Skeletal muscle cell (primary cell): Measurements from ENCODE around the gene ATAD3A.
"Not testable (repeated sequence)": the region's sequence is repeated elsewhere in the genome, so short reads cannot be mapped to it uniquely, and the experiment has no call there.

Experiments
- DNase-seq: peaks from one replicate; pipeline ENCODE4 v3.0.0-alpha.2; 2010; ENCODE audit warnings: low read depth
- H3K4me3 ChIP-seq: 2 replicates; pipeline ENCODE4 v1.5.1; 2011; ENCODE audit warnings: low read depth, mild to moderate bottlenecking, control low read depth, low read length, moderate library complexity

The ATAD3A gene

DNA sequence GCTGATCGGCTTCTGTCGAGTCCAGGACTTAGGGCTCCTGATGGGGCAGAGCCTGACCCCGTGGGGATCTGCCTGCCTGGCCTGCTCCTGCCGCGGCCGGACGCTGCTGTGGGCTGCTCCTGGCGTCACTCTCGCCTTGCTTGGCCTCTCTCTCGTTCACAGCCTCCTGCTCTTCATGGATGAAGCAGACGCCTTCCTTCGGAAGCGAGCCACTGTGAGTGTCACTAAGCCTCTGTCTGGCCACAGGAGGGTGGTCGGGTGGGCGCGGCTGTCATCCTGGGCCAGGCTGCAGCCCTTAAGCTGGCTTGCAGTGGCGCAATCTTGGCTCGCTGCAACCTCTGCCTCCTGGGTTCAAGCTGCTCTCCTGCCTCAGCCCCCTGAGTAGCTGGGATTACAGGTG is 24.3 kb upstream of the ATAD3A start:
- no peak overlapping the region for H3K4me3 ChIP-seq
- DNase-seq = no peak

DNA sequence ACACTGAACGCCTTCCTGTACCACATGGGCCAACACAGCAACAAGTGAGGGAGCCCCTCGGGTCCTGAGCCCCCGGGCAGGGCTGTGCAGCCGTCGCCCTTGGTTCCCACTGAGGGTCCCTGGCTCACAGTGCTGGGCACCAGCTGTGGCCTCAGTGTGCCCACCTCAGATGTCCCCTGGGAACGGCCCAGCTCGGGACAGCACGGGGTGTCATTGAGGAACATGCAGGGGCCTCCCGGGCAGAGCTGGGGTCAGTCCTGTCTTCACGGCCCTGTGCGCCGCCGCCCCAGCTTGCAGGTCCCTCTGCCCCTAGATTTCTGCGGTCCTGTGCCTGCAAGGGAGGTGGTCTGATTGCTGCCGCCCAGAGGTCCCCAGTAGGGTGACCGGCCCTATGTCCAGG is 22.7 kb upstream of the ATAD3A start:
- no peak for DNase-seq
- no peak overlapping the region for H3K4me3 ChIP-seq

DNA sequence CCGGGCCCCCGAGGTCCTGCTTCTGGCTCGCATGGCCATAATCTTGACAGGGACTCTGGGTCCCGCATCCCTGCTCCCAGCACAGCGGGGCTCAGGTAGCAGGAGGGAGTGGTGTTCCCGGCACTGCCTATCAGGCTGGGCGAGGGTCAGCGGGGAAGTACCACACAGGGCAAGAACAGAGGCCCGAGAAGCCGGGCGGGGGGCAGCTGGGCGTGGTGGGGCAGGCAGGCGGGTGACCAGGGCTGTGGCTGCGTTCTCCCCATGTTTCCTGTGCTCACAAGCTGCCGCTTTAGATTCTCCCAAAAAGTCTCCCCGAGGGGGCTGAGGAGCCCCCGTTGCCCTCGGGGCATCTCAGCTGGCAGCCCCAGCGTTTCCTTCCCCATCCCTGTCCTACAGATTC is 22.1 kb upstream of the ATAD3A start:
- DNase-seq = no peak
- no peak overlapping the region for H3K4me3 ChIP-seq

DNA sequence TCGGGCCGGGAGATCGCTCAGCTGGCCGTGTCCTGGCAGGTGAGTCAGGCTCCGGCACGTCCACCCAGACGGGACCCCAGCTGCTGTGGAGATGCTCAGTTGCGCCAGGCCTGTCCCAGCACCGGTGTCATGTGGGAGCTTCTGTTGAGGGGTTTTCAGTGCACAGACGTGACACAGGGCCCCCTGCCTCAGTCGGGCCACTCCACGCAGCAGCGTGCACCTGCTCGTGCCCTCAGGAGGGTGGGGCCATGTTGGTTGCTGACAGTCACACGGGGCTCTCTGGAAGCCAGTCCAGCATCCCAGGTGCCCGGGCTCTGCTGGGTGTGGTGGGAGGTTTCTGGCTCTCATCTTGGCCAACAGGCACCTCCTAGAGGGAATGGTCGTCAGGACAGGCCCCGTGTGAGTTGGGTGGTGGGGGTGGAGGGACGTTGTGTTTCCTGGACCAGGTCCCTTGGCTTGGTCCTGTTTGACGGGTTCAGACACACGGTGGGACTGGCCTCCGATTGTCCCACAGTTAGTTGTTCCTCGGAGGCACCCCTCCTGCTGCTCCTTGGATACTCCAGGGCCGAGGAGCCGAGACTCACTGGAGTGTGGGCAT is 21.2 kb upstream of the ATAD3A start:
- DNase-seq = no peak
- no peak overlapping the region for H3K4me3 ChIP-seq

DNA sequence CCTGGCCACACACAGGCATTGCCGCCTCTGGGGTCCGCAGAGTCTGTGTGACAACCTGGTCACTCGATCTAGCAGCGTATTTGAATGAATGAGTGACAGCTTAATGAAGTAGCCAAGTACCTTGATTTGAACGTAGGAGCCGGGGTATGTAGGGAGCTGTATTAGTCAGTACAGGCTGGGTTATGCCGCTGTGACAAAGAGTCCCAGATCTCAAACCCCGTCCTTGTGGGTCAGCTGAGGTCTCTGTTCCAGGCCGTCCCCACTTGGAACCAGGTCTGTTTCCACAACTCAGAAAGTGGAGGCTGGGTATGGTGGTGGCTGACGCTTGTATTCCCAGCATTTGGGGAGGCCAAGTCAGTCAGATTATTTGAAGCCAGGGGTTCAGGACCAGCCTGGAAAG is 20.4 kb upstream of the ATAD3A start:
- no peak overlapping the region for H3K4me3 ChIP-seq
- DNase-seq = no peak

DNA sequence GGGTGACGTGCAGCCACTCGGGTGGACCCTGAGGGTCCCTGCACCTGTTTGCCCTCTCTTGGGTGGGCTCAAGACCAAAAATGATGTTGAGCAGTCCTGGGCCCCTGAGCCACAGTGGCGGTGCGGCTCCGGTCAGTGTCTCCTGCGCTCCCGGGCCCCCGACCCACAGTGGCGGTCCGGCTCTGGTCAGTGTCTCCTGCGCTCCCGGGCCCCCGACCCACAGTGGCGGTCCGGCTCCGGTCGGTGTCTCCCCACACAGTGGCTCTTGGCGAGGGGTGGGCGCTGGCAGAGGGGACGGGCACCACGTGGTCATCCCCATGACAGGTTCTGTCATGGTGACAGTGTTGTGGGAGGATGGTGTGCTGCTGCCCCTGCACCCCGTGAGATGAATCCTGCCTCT is 17.7 kb upstream of the ATAD3A start:
- not testable (repeated sequence) for H3K4me3 ChIP-seq, DNase-seq

DNA sequence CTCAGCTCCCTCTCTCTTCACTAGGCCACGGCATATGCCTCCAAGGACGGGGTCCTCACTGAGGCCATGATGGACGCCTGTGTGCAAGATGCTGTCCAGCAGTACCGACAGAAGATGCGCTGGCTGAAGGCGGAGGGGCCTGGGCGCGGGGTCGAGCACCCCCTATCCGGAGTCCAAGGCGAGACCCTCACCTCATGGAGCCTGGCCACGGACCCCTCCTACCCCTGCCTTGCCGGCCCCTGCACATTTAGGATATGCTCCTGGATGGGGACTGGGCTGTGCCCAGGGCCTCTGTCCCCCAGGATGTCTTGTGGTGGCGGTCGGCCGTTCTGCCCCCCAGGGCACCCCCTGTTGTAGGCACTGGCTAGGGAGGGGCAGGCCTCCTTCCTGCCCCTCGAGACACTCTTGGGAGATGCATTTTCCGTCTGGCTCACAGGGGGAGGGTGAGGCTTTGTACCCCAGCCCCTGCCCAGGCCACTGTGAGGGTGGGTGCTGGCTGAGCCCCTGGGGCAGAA is 16.4 kb upstream of the ATAD3A start:
- not testable (repeated sequence) for H3K4me3 ChIP-seq, DNase-seq

DNA sequence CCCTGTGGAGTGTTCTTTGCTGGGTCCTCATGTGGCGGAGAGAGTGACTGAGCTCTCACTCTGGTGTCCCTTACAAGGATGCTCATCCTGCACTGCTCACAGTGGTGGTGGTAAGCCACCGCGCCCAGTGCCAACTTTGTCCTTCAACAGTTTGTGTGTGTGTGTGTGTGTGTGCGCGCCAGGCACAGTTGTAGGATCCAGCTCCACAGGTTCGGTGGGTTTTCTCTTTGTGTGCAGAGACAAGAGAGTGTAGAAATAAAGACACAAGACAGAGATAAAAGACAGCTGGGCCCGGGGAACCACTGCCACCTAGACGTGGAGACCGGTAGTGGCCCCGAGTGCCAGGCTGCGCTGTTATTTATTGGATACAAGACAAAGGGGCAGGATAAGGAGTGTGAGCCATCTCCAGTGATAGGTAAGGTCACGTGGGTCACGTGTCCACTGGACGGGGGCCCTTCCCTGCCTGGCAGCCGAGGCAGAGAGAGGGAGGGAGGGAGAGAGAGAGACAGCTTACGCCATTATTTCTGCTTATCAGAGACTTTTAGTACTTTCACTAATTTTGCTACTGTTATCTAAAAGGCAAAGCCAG is 7.1 kb upstream of the ATAD3A start:
- not testable (repeated sequence) for H3K4me3 ChIP-seq, DNase-seq

DNA sequence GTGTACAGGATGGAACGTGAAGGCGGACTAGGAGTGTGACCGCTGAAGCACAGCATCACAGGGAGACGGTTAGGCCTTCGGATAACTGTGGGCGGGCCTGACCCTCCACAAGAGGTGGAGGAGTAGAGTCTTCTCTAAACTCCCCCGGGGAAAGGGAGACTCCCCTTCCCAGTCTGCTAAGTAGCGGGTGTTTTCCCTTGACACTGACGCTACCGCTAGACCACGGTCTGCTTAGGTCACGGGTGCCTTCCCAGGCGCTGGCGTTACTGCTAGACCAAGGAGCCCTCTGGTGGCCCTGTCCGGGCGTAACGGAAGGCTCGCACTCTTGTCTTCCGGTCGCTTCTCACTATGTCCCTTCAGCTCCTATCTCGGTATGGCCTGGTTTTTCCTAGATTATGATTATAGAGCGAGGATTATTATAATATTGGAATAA is 6.6 kb upstream of the ATAD3A start:
- not testable (repeated sequence) for H3K4me3 ChIP-seq, DNase-seq

DNA sequence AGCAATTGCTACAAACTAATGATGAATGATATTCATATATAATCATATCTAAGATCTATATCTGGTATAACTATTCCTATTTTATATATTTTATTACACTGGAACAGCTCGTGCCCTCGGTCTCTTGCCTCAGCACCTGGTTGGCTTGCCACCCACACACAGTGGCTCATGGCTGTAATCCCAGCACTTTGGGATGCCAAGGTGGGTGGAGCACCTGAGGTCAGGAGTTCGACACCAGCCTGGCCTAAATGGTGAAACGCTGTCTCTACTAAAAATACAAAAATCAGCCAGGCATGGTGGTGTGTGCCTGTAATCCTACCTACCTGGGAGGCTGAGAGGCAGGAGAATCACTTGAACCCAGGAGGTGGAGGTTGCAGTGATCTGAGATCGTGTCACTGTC is 6.2 kb upstream of the ATAD3A start:
- H3K4me3 ChIP-seq, DNase-seq: not testable (repeated sequence)

DNA sequence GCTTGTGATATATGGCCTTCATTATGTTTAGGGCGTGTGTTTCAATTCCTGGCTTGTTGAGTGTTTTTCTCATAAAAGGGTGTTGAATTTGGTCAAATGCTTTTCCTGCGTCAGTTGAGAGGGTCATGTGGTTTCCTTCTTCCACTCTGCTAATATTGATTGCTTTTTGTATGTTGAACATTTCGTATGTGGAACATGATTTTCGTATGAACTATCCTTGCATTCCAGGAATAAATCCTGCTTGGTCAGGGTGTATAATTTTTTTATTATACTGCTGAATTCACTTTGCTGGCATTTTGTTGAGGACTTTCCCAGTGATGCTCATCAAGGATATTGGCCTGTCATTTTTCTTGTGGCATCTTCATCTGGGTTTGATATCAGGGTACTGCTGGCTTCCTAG is 4.7 kb upstream of the ATAD3A start:
- no peak overlapping the region for H3K4me3 ChIP-seq
- no peak for DNase-seq

DNA sequence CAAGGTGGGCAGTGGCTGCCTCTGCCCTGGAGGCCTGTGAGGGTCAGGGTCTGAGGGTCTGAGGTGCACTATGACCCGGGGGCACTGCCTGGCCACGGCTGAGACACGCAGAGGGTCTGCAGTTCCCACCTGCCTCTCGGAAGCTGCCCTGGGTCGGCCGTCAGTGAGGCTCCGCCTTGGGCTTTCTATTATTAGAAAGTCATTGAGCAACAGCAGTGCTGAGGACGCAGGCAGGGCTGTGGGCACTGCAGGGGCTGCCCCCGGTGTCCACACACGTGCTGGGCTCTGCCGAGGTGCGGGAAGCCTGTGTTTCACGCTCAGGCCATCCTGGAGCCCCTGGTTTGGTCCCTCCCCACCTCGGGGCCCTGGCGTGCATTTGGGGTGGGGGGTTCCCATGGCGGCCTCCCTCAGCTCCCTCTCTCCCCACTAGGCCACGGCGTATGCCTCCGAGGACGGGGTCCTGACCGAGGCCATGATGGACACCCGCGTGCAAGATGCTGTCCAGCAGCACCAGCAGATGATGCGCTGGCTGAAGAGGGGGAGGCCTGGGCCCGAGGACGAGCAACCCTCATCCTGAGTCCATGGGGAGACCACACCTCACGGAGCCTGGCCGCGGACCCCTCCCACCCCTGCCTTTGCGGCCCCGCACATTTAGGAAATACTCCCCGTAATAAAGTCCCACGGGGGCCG is 3.0 kb upstream of the ATAD3A start:
- DNase-seq, H3K4me3 ChIP-seq: not testable (repeated sequence)

DNA sequence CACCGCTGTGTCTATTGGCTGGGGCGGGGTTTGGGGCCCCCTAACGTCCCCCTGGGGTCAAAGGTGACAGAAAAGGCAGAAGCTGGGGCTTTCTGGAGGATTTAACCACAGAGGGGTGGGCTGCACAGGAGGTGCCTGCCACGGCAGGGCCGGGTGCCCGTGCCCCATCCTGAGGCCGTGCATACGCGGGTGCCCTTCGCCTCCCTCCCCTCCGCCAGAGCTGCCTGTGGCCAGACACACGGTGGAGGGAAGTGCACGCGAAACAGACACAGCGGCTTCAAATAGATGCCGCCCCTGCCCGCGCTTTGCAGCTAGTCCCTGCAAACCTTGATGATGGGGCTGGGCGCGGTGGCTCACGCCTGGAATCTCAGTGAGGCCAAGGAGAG is 2.5 kb upstream of the ATAD3A start:
- not testable (repeated sequence) for DNase-seq, H3K4me3 ChIP-seq

DNA sequence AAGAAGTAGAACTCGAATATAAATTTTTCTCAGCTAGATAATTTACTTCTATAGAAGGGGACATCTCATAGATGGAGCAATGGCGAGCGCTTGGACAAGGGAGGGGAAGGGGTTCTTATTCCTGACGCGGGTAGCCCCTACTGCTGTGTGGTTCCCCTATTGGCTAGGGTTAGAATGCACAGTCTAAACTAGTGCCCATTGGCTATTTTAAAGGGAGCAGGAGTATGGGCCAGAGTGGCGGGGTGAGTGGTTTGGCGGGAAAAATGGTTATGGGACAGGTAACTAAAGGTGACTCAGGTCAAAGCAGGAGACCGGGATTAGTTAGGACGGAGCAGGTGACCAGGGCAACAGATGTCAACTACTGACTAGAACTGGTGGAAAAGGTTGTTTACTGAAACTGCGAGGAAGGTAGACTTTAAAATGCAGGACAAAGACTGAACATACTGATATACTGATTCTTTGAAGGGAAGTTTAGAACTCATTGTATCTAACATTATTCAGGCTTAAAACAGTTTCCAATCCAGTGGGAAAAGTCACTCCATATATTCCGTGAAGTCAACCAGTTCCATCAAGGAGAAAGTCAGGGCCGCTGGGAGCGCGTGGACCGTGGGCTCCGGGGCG is 940 bp upstream of the ATAD3A start:
- no peak for DNase-seq

DNA sequence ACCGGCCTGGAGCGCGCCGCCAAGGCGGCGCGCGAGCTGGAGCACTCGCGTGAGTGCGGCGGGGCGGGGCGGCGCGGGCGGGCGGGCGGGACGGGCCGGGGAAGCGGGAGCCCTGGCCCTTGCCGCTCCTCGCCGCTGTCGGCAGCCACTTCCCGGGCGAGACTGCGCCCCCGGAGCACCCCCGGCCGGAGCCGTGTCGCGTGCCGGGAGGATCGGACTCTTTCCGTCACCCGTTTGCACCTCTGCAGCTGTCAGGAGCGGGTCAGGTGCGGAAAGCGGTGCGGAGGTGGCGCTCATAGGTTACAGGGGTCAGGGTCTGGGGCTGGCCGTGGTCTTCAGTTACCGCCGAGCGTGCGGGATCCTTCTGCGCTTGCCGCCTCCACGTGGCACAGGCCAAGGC is 463 bp downstream of the ATAD3A start:
- peak overlapping the region; percentile 83 for H3K4me3 ChIP-seq
- not testable (repeated sequence) for DNase-seq

More for the DNA sequence above, 940 bp upstream of the ATAD3A start:
- H3K4me3 ChIP-seq = peak overlapping the region; percentile 83

DNA sequence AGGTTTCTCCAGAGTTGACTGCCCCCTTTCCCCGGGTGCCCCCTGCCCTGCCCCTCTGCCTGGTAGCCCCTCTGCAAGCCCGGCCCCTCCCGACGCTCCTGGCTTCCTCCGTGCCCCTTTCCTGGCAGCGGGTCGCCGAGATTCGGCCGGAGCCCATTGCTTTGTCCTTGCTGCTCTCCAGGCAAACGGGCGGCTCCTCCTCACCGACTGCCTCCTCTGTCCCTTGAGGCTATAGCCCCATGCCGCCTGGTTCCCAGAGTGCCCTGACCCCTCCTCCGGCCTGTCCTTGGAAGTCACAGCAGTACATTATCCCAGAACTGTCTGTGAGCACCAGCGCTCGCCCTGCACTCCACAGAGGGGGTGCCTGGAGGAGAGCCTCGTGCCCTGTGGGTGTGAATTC is 1.7 kb downstream of the ATAD3A start:
- peak overlapping the region; percentile 29 for H3K4me3 ChIP-seq
- not testable (repeated sequence) for DNase-seq

DNA sequence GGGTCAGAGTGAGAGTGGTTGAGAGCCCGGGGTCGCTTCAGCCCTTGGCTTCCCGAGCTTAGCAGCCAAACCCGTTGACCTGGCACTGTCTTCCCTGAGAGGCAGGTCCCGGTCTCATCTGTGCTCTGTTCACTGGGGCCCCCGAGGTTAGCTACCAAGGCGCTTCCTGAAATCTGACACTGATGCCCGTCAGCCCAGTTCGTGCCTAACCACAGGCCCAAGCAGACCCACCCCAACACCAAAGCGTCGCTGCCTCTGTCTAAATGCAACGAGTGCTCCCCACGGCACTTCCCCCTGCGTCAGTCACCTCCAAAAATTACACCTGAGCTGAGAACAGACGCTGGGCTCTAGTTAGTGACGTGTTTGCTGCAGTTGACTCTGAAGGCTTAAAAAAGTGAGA is 2.4 kb downstream of the ATAD3A start:
- not testable (repeated sequence) for DNase-seq

DNA sequence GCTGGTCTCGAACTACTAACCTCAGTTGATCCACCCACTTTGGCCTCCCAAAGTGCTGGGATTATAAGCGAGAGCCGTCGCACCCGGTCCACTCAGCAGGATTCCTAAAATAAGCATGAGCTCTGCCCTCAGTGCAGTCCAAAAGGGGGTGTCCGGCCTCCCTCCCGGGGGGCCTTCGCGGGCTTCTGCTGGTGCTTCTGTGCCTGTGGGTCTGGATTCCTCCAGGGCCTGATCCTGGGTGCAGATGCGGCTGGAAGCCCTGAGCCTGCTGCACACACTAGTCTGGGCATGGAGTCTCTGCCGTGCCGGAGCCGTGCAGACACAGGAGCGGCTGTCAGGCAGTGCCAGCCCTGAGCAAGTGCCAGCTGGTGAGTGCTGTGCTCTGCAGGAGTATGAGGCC is 5.0 kb downstream of the ATAD3A start:
- not testable (repeated sequence) for DNase-seq, H3K4me3 ChIP-seq

More for the DNA sequence above, 2.4 kb downstream of the ATAD3A start:
- H3K4me3 ChIP-seq = not testable (repeated sequence)

DNA sequence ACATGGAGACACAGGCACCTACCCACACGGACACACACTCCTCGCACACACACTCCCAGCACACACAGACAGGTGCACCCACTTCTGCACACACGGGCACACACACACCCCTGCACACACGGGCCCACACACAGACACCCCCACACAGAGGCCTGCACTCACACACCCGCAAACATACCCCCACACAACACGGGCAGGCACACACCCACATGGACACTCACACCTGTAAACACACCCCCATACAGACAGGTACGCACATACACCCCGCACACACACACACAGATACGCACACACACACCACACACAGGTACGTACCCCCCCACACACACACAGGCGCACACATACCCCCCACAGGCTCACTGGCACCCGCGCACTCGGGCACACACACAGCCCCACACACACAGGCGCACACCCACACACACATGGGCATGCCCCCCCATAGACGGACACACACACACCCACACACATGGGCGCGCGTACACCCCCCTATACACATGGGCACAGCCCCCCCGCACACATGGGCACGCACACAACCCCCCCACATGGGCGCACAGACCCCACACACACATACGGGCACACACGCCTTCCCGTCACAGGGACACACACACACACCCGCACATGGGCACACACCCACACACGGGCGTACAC is 6.1 kb downstream of the ATAD3A start:
- no peak overlapping the region for H3K4me3 ChIP-seq
- DNase-seq = no peak

DNA sequence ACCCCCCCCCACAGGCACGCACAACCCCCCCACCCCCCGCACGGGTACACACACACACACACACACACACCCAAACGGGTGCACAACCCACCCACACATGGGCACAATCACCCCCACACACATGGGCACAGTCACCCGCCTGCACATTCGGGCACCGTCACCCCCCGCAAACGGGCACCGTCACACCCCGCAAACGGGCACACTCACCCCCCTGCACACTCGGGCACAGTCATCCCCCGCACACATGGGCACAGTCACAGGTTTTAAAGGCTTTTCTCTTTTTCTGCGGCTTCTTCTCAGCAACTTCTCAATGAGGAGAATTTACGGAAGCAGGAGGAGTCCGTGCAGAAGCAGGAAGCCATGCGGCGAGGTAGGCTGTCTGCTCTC is 6.7 kb downstream of the ATAD3A start:
- not testable (repeated sequence) for H3K4me3 ChIP-seq, DNase-seq
